ENCODE results near the gene GASK1A. TPM values are rescaled to one million over a fixed set of nuclear protein-coding genes. Genes with fewer than 3 reads are reported as not detected.

Gene GASK1A
- total and polyA plus RNA-seq, 2 of the 8 experiments (the other 6 are each of a cell fraction or from before 2014, with no cell fraction given), result 4.7 to 7.9 TPM

DNA sequence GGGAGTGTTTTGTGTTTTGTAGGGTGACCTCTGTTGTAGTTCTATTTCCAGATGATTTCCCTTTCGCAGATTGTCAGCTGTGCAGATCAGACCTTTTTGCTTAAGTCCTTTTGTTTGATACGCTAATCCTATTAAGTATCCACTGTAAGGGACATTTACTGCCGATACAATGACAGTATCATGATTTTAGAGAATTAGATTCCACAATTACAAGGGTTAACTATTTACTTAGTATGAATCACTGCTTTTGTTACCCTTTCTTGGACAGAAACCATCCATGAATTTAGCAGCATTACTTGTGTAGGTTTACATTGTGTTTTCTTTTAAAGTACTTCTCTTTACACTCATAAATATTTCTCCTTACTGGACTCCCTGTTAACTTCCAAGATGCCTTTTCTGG is 41.8 kb upstream of the GASK1A start (continued):
- TF ChIP-seq ZNF274 (IDR thresholded peaks at IDR 0.05; ENCODE audit: borderline replicate concordance, extremely low read depth, low read length) (no peak), SUZ12 (IDR thresholded peaks at IDR 0.05; ENCODE audit: low read length) (no peak), TAF1 (IDR thresholded peaks at IDR 0.05; ENCODE audit: low read depth, low read length) (no peak), MAFK (IDR thresholded peaks at IDR 0.05; ENCODE audit: low read depth, low read length) (no peak), SP4 (IDR thresholded peaks at IDR 0.05; ENCODE audit: low read length) (no peak), RNF2 (IDR thresholded peaks at IDR 0.05; ENCODE audit: borderline replicate concordance, low read depth, low read length, missing control alignments, poor library complexity, severe bottlenecking) (no peak)
